HCT116 (cell line): Measurements from ENCODE around the gene GBP5. TPM values are rescaled to one million over a fixed set of nuclear protein-coding genes. Genes with fewer than 3 reads are reported as not detected.

ENCODE experiments used
- ATAC-seq: fragments of 200-7000 bp; cut with Tn5 transposase; 2 replicates; pipeline ENCODE4 v1.9.1; 2020; ENCODE audit warnings: mild to moderate bottlenecking, moderate library complexity
- BruUV-seq: library from RNA; stranded (reverse); fragments of 400-500 nt; replicated peaks from 2 replicates; lab custom pipeline; 2021; lab: Mats Ljungman, UMichigan
- CTCF ChIA-PET: fragments of 300-600 bp; sonication (Branson Sonifier 250); formaldehyde crosslinking; loops from one replicate; lab custom pipeline; 2021; ENCODE audit warnings: antibody characterized with exemption; lab: Charles Lee
- POLR2A ChIA-PET: fragments of 300-600, 350-600 bp; sonication (Branson Sonifier 250); formaldehyde crosslinking; loops from one replicate; lab custom pipeline; 2021; ENCODE audit warnings: antibody characterized with exemption; lab: Charles Lee
- RAD21 ChIA-PET, 2 experiments: fragments of 300-600 bp; sonication (Branson Sonifier 250); formaldehyde crosslinking; loops; one replicate each; lab custom pipeline; 2023; ENCODE audit warnings: low total read pairs in 2 of 2; ENCODE audit not compliant: uncharacterized antibody in 2 of 2, unreplicated experiment in 2 of 2, low non-redundant PET in 1 of 2; lab: Charles Lee
- DNase-seq: peaks from one replicate; pipeline ENCODE4 v3.0.0-alpha.2; 2010; ENCODE audit warnings: low read depth, low spot score
- H2AFZ ChIP-seq: fragments of 200-600 bp; shearing (Covaris generic), sonication (generic); 2 replicates; pipeline ENCODE4 v1.6.1; 2017; ENCODE audit warnings: low read depth, mixed run types, mixed read lengths, antibody characterized with exemption, low read length; ENCODE audit not compliant: poor library complexity, severe bottlenecking
- H3K27ac ChIP-seq: 2 replicates; pipeline ENCODE4 v1.5.1; 2012; ENCODE audit warnings: low read depth, low read length
- H3K27me3 ChIP-seq: fragments of 200-600 bp; sonication (generic); 2 replicates; pipeline ENCODE4 v1.6.1; 2016; ENCODE audit warnings: mixed run types, low read length, mixed read lengths; ENCODE audit not compliant: insufficient read depth
- H3K36me3 ChIP-seq, 2 experiments: fragments of 200-500 bp in 1 of 2; fragments of 200-600 bp in 1 of 2; sonication (Bioruptor generic) in 1 of 2; sonication (generic) in 1 of 2; 2 replicates each; pipeline versions ENCODE4 v1.5.1 to v1.6.1; 2014 to 2016; ENCODE audit warnings: low read length in 2 of 2, inconsistent platforms in 1 of 2, mixed read lengths in 1 of 2, mixed run types in 1 of 2; ENCODE audit not compliant: insufficient read depth in 2 of 2, control insufficient read depth in 1 of 2
- H3K4me1 ChIP-seq, 2 experiments: fragments of 200-600 bp in 1 of 2; sonication (generic) in 1 of 2; 2 replicates each; pipeline versions ENCODE4 v1.5.1 to v1.6.1; 2012 to 2017; ENCODE audit warnings: low read length in 2 of 2, inconsistent platforms in 1 of 2, mild to moderate bottlenecking in 1 of 2, mixed read lengths in 1 of 2, mixed run types in 1 of 2, moderate library complexity in 1 of 2; ENCODE audit not compliant: insufficient read depth in 2 of 2, control insufficient read depth in 1 of 2
- H3K4me2 ChIP-seq: fragments of 200-600 bp; sonication (generic); 2 replicates; pipeline ENCODE4 v1.6.1; 2017; ENCODE audit warnings: mixed run types, low read length, mixed read lengths
- H3K4me3 ChIP-seq, 2 experiments: fragments of 200-600 bp in 1 of 2; sonication (generic) in 1 of 2; replicated peaks in 1 of 2; 2 replicates each; pipeline ENCODE4 v1.5.1; 2011 to 2016; ENCODE audit warnings: low read length in 2 of 2, control low read depth in 1 of 2, low read depth in 1 of 2, mild to moderate bottlenecking in 1 of 2, mixed read lengths in 1 of 2, mixed run types in 1 of 2
- H3K79me2 ChIP-seq: fragments of 200-600 bp; sonication (generic); 2 replicates; pipeline ENCODE4 v1.6.1; 2017; ENCODE audit warnings: mild to moderate bottlenecking, mixed run types, low read length, moderate library complexity, mixed read lengths; ENCODE audit not compliant: insufficient read depth
- H3K9ac ChIP-seq: fragments of 200-600 bp; sonication (generic); 2 replicates; pipeline ENCODE4 v1.6.1; 2016; ENCODE audit warnings: low read length, mixed read lengths
- H3K9me2 ChIP-seq: fragments of 200-600 bp; sonication (generic), shearing (Covaris generic); 2 replicates; pipeline ENCODE4 v1.6.1; 2017; ENCODE audit warnings: mixed run types, mild to moderate bottlenecking, moderate library complexity; ENCODE audit not compliant: insufficient read depth
- H3K9me3 ChIP-seq, 2 experiments: fragments of 200-500 bp in 1 of 2; fragments of 200-600 bp in 1 of 2; sonication (Bioruptor generic) in 1 of 2; sonication (generic) in 1 of 2; 2 replicates each; pipeline ENCODE4 v1.6.1; 2014 to 2017; ENCODE audit warnings: low read length in 2 of 2, mixed read lengths in 2 of 2, inconsistent platforms in 1 of 2, low read depth in 1 of 2, mild to moderate bottlenecking in 1 of 2, mixed run types in 1 of 2, moderate library complexity in 1 of 2; ENCODE audit not compliant: control insufficient read depth in 1 of 2, insufficient read depth in 1 of 2
- H4K20me1 ChIP-seq: fragments of 200-600 bp; sonication (generic), shearing (Covaris generic); 2 replicates; pipeline ENCODE4 v1.6.1; 2017; ENCODE audit warnings: mixed run types, mild to moderate bottlenecking, moderate library complexity; ENCODE audit not compliant: insufficient read depth
- JUND ChIP-seq: IDR thresholded peaks from 2 replicates; pipeline ENCODE4 v1.6.1; 2012
- RAD21 ChIP-seq: IDR thresholded peaks from 2 replicates; pipeline ENCODE4 v1.6.1; 2012; ENCODE audit warnings: low read depth, mild to moderate bottlenecking
- SP1 ChIP-seq: IDR thresholded peaks from 2 replicates; pipeline ENCODE4 v1.6.1; 2012; ENCODE audit warnings: low read depth
- TCF7L2 ChIP-seq: IDR thresholded peaks from 2 replicates; pipeline ENCODE4 v1.7.0; 2011; ENCODE audit warnings: borderline replicate concordance, inconsistent platforms; ENCODE audit not compliant: insufficient read depth, insufficient read length; ENCODE audit errors: extremely low read depth
- YY1 ChIP-seq: IDR thresholded peaks from 2 replicates; pipeline ENCODE4 v1.6.1; 2011; ENCODE audit warnings: low read length, low read depth, moderate library complexity, mild to moderate bottlenecking; ENCODE audit not compliant: insufficient replicate concordance; ENCODE audit errors: extremely low read depth
- ZFX ChIP-seq: fragments of 450-650 bp; IDR thresholded peaks from 2 replicates; pipeline ENCODE4 v1.6.1; 2017
- intact Hi-C: fragments of 100-400 bp; cut with micrococcal nuclease; formaldehyde crosslinking; loops from 2 replicates; pipeline ENCODE4 v1.10.0; 2022
- total RNA-seq: library from RNA; stranded (reverse); gene quantifications from one replicate; pipeline ENCODE4 v1.2.1, GENCODE V29; 2021; ENCODE audit not compliant: unreplicated experiment
- TF ChIP-seq, protein P1 (sequence below): IDR thresholded peaks from 2 replicates; pipeline ENCODE4 v1.6.1; 2012
- TF ChIP-seq, protein P2 (sequence below), 3 experiments: fragments of 200-600 bp in 1 of 3; sonication (generic) in 1 of 3; IDR thresholded peaks in 2 of 3; conservative IDR thresholded peaks in 1 of 3; 2 replicates each; pipeline ENCODE4 v1.5.1; 2012 to 2017; ENCODE audit warnings: low read depth in 2 of 3, low read length in 2 of 3, antibody characterized with exemption in 1 of 3, borderline replicate concordance in 1 of 3, control low read depth in 1 of 3, mild to moderate bottlenecking in 1 of 3, mixed read lengths in 1 of 3, mixed run types in 1 of 3, moderate library complexity in 1 of 3; ENCODE audit not compliant: insufficient read depth in 1 of 3
- TF ChIP-seq, protein P3 (sequence below): IDR thresholded peaks from 2 replicates; pipeline ENCODE4 v1.6.1; 2011; ENCODE audit warnings: mild to moderate bottlenecking, low read length, moderate library complexity; ENCODE audit not compliant: insufficient replicate concordance; ENCODE audit errors: extremely low read depth

Gene GBP5
- total RNA-seq, 1 experiment from 2014 or later, result 0.17 TPM

DNA sequence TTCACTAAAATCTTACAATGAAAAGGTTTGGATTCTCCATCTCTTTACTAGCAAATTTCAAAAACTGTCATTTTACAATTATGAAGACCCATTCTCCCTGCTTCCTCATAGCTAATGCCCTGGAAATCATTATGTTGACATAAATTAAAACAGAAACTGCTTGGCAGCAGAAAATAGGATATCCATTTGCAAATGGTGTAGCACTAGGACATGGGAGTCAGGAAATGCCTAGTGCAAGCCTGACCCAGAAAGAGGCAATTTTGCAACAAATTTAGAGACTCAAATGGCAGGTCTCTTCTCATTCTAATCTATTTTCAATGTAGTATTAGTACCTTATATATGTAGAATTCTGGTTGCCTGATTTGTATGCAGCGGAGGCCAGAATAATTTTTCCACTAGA lies 2.2 kb downstream of the GBP5 start:
- Histone ChIP-seq H3K9ac (no peak overlapping the region), H3K79me2 (no peaks in the 10 kb centered on the region), H2AFZ (no peak overlapping the region), H4K20me1 (no peaks in the 10 kb centered on the region), H3K4me3 (no peak overlapping the region), H3K9me3 (no peaks in the 10 kb centered on the region), H3K4me2 (no peak overlapping the region), H3K27ac (no peak overlapping the region), H3K4me1 (no peaks in the 10 kb centered on the region), H3K36me3 (no peaks in the 10 kb centered on the region), H3K27me3 (no peaks in the 10 kb centered on the region), H3K9me2 (no peaks in the 10 kb centered on the region)
- TF ChIP-seq, protein P1, sequence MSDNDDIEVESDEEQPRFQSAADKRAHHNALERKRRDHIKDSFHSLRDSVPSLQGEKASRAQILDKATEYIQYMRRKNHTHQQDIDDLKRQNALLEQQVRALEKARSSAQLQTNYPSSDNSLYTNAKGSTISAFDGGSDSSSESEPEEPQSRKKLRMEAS, result no peak
- TF ChIP-seq, protein P2, sequence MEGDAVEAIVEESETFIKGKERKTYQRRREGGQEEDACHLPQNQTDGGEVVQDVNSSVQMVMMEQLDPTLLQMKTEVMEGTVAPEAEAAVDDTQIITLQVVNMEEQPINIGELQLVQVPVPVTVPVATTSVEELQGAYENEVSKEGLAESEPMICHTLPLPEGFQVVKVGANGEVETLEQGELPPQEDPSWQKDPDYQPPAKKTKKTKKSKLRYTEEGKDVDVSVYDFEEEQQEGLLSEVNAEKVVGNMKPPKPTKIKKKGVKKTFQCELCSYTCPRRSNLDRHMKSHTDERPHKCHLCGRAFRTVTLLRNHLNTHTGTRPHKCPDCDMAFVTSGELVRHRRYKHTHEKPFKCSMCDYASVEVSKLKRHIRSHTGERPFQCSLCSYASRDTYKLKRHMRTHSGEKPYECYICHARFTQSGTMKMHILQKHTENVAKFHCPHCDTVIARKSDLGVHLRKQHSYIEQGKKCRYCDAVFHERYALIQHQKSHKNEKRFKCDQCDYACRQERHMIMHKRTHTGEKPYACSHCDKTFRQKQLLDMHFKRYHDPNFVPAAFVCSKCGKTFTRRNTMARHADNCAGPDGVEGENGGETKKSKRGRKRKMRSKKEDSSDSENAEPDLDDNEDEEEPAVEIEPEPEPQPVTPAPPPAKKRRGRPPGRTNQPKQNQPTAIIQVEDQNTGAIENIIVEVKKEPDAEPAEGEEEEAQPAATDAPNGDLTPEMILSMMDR (IDR thresholded peaks at IDR 0.05 in 2 of 3, conservative IDR thresholded peaks at IDR 0.05 in 1 of 3; ENCODE audit: borderline replicate concordance in 1 of 3, insufficient read depth in 1 of 3, low read depth in 2 of 3, low read length in 2 of 3), result no peak
- TF ChIP-seq, protein P3, sequence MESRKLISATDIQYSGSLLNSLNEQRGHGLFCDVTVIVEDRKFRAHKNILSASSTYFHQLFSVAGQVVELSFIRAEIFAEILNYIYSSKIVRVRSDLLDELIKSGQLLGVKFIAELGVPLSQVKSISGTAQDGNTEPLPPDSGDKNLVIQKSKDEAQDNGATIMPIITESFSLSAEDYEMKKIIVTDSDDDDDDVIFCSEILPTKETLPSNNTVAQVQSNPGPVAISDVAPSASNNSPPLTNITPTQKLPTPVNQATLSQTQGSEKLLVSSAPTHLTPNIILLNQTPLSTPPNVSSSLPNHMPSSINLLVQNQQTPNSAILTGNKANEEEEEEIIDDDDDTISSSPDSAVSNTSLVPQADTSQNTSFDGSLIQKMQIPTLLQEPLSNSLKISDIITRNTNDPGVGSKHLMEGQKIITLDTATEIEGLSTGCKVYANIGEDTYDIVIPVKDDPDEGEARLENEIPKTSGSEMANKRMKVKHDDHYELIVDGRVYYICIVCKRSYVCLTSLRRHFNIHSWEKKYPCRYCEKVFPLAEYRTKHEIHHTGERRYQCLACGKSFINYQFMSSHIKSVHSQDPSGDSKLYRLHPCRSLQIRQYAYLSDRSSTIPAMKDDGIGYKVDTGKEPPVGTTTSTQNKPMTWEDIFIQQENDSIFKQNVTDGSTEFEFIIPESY, result no peak
- no peak for TF ChIP-seq SP1
- no peak for TF ChIP-seq RAD21
- TF ChIP-seq TCF7L2, result no peak
- no peak for TF ChIP-seq JUND
- TF ChIP-seq ZFX, result no peak
- TF ChIP-seq YY1, result no peak
- ChIA-PET CTCF (no interaction called here), RAD21 (no interaction called here), POLR2A (no interaction called here)
- intact Hi-C loops, result no loop called here
- ATAC-seq (no peak), DNase-seq (no peak)
- no TSS peak for BruUV-seq
